Measurements from ENCODE around the gene PPP1R7.

PPP1R7 gene

GRCh38 chr2:241214209-241214608 lies 63.9 kb downstream of the PPP1R7 start:
- Mint-ChIP-seq H3K4me1 (peaks cover 8% of the 10 kb centered on the region), H3K36me3 (ENCODE audit: low read depth) (no peaks in the 10 kb centered on the region), H3K9me3 (no peaks in the 10 kb centered on the region), H3K27me3 (ENCODE audit: low read depth) (peaks cover 17% of the 10 kb centered on the region), H3K4me3 (no peak overlapping the region), H3K27ac (no peak overlapping the region)
- TF ChIP-seq CTCF (IDR thresholded peaks at IDR 0.05; ENCODE audit: unreplicated experiment in 3 of 3): no peak

GRCh38 chr2:241214766-241215165 lies 64.5 kb downstream of the PPP1R7 start:
- H3K4me1 Mint-ChIP-seq: peaks cover 12% of the 10 kb centered on the region
- H3K27me3 Mint-ChIP-seq (ENCODE audit: low read depth): peaks cover 17% of the 10 kb centered on the region
- H3K36me3 Mint-ChIP-seq (ENCODE audit: low read depth): no peaks in the 10 kb centered on the region
- no peaks in the 10 kb centered on the region for H3K9me3 Mint-ChIP-seq
- no peak for TF ChIP-seq CTCF (IDR thresholded peaks at IDR 0.05; ENCODE audit: unreplicated experiment in 3 of 3)
- no peak overlapping the region for H3K27ac Mint-ChIP-seq
- H3K4me3 Mint-ChIP-seq: no peak overlapping the region

- Mint-ChIP-seq H3K27ac (peak overlapping the region in 1 of 3 experiments; percentile 22), H3K4me3 (no peak overlapping the region), H3K36me3 (ENCODE audit: low read depth) (no peaks in the 10 kb centered on the region), H3K27me3 (ENCODE audit: low read depth) (peaks cover 17% of the 10 kb centered on the region), H3K4me1 (peaks cover 15% of the 10 kb centered on the region), H3K9me3 (no peaks in the 10 kb centered on the region)
- no peak for TF ChIP-seq CTCF (IDR thresholded peaks at IDR 0.05; ENCODE audit: unreplicated experiment in 3 of 3)
Observed at GRCh38 chr2:241215421-241215820, 65.2 kb downstream of the PPP1R7 start.

GRCh38 chr2:241216211-241216761 lies 66.0 kb downstream of the PPP1R7 start:
- H3K9me3 Mint-ChIP-seq: no peaks in the 10 kb centered on the region
- H3K4me3 Mint-ChIP-seq: peak overlapping the region; percentile 62 to 80 (median 75)
- no peaks in the 10 kb centered on the region for H3K36me3 Mint-ChIP-seq (ENCODE audit: low read depth)
- H3K27ac Mint-ChIP-seq: peak overlapping the region in 2 of 3 experiments; percentile 49 to 62
- TF ChIP-seq CTCF (IDR thresholded peaks at IDR 0.05; ENCODE audit: unreplicated experiment in 3 of 3): no peak
- H3K4me1 Mint-ChIP-seq: peaks cover 15% of the 10 kb centered on the region
- peaks cover 14% of the 10 kb centered on the region for H3K27me3 Mint-ChIP-seq (ENCODE audit: low read depth)

- no peak for TF ChIP-seq CTCF (IDR thresholded peaks at IDR 0.05; ENCODE audit: unreplicated experiment in 3 of 3)
- peaks cover 3% of the 10 kb centered on the region for H3K36me3 Mint-ChIP-seq (ENCODE audit: low read depth)
- H3K4me1 Mint-ChIP-seq: peaks cover 17% of the 10 kb centered on the region
- H3K27ac Mint-ChIP-seq: peak overlapping the region in 2 of 3 experiments; percentile 75 to 87
- no peaks in the 10 kb centered on the region for H3K9me3 Mint-ChIP-seq
- peak overlapping the region; percentile 77 to 83 (median 81) for H3K4me3 Mint-ChIP-seq
- H3K27me3 Mint-ChIP-seq (ENCODE audit: low read depth): peaks cover 9% of the 10 kb centered on the region
Observed at GRCh38 chr2:241217320-241218031, 67.2 kb downstream of the PPP1R7 start.

Data from nephron (organoid).